IPS DF 6.9 (cell line): Measurements from ENCODE around the gene SUCLG2.

Experiments
- DNase-seq: peaks from one replicate; pipeline ENCODE4 v3.0.0-alpha.2; 2013; ENCODE audit warnings: low read depth, low spot score
- H3K27ac ChIP-seq: one replicate; pipeline ENCODE4 v1.5.1; 2013; ENCODE audit warnings: low read length, control low read depth
- H3K27me3 ChIP-seq: 2 replicates; pipeline ENCODE4 v1.6.1; 2013; ENCODE audit warnings: mild to moderate bottlenecking, low read length; ENCODE audit not compliant: control insufficient read depth, insufficient read depth
- H3K36me3 ChIP-seq: 2 replicates; pipeline ENCODE4 v1.6.1; 2013; ENCODE audit warnings: low read length; ENCODE audit not compliant: control insufficient read depth, insufficient read depth
- H3K4me1 ChIP-seq: 2 replicates; pipeline ENCODE4 v1.6.1; 2013; ENCODE audit warnings: low read length; ENCODE audit not compliant: control insufficient read depth, insufficient read depth
- H3K4me3 ChIP-seq: 2 replicates; pipeline ENCODE4 v1.5.1; 2013; ENCODE audit warnings: mild to moderate bottlenecking, low read length
- H3K9me3 ChIP-seq: 2 replicates; pipeline ENCODE4 v1.6.1; 2013; ENCODE audit warnings: low read length, inconsistent platforms; ENCODE audit not compliant: control insufficient read depth, insufficient read depth
- WGBS: extraction: QIAGEN DNeasy Blood & Tissue Kit; methylation state at CpG from one replicate; pipeline ENCODE4 v1.1.7; 2013; ENCODE audit warnings: mixed read lengths, missing lambda C conversion rate; ENCODE audit not compliant: insufficient read length, insufficient coverage; 5-methylcytosine and 5-hydroxymethylcytosine counted together

Gene SUCLG2

DNA sequence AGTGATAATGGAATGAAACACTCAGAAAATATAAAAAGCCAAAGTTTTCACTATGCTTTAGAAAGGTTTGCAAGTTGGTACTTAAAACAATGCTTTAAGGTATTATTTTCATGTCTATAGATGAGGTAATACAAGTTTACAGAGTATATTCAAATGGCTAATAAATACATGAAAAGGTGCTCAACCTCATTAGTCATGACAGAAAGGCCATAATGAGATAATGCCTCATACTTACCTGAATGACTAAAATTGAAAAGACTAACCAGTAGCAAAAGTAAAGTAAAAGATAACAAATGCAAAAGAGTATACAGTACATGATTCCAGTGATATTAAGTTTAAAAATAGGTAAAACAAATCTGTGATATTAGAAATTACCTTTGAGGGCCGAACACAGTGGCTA lies 163.8 kb downstream of the SUCLG2 start:
- Histone ChIP-seq H3K4me1 (no peaks in the 10 kb centered on the region), H3K9me3 (no peaks in the 10 kb centered on the region), H3K36me3 (no peaks in the 10 kb centered on the region), H3K27me3 (no peaks in the 10 kb centered on the region), H3K27ac (no peak overlapping the region), H3K4me3 (no peak overlapping the region)
- no CpG with 5 or more reads among the region's 1 CpG for WGBS
- DNase-seq = no peak

DNA sequence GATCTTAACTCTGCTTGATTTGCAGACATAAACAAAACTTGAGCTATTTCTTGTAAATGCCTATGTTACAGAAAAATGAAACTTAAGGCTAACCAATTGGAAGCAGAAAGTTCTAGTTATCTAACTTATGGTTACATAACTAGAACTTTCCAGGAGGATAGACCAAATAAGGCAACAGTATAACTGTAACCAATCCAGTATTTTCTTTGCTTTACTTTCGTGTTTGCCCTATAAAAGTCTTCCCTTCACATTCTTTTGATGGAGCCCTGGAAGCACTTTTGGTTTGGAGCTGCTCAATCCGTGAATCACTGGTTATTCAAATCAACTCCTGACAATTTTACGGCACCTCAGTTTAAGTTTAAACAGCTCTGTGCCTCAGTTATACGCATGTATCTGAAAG lies 164.6 kb downstream of the SUCLG2 start:
- H3K4me3 ChIP-seq = no peak overlapping the region
- H3K27ac ChIP-seq = no peak overlapping the region
- H3K4me1 ChIP-seq = no peaks in the 10 kb centered on the region
- DNase-seq = no peak
- H3K27me3 ChIP-seq = no peaks in the 10 kb centered on the region
- H3K36me3 ChIP-seq = no peaks in the 10 kb centered on the region
- no peaks in the 10 kb centered on the region for H3K9me3 ChIP-seq
- WGBS = no CpG with 5 or more reads among the region's 4 CpGs

DNA sequence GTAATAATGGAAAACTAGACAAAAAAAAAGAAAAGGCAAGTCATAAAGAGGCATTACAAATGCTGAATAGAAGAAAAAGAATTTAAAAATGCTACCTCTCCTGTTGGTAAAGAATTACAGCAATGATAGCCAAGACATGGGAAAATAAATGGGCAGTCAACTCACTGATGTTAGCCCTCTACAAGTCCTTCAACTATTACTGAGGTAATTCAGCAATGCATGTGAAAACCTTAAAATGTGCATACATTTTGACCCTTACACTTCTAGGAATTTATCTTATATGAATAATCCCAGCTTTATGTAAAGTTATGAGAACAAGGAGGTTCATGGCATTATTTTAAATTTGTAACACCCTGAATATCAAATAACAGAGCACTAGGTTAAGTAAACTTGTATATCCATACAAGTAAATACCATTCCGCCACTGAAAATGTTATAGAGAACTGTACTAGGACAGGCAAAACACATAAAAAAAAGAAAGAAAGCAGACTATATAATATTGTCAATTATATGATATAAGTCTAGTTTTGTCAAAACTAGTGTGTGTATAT lies 166.8 kb downstream of the SUCLG2 start:
- no peak overlapping the region for H3K27ac ChIP-seq
- H3K4me1 ChIP-seq = no peaks in the 10 kb centered on the region
- H3K27me3 ChIP-seq = no peaks in the 10 kb centered on the region
- H3K4me3 ChIP-seq = no peak overlapping the region
- no peaks in the 10 kb centered on the region for H3K9me3 ChIP-seq
- no CpG with 5 or more reads among the region's 1 CpG for WGBS
- DNase-seq = no peak
- H3K36me3 ChIP-seq = no peaks in the 10 kb centered on the region

DNA sequence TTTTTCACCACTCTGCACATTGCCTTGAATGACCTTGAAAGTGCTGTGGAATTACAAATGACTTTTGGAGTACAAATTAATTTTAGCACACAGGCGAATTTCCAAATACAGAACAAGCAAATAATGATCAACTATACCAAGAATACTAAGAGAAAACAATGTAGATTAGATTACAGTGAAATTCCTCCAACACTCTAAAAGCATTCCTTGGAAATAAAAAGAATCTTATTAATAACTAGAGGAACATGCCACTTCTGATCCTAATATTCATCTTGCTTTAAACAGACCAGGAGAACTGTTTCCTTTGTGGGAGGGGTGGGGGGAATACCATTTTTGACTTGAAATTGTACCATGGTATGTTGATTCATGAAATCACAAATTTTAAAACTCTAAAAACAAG lies 167.5 kb downstream of the SUCLG2 start:
- DNase-seq = no peak
- Histone ChIP-seq H3K4me3 (no peak overlapping the region), H3K9me3 (no peaks in the 10 kb centered on the region), H3K36me3 (no peaks in the 10 kb centered on the region), H3K27me3 (no peaks in the 10 kb centered on the region), H3K27ac (no peak overlapping the region), H3K4me1 (no peaks in the 10 kb centered on the region)
- WGBS = no CpG with 5 or more reads among the region's 1 CpG

DNA sequence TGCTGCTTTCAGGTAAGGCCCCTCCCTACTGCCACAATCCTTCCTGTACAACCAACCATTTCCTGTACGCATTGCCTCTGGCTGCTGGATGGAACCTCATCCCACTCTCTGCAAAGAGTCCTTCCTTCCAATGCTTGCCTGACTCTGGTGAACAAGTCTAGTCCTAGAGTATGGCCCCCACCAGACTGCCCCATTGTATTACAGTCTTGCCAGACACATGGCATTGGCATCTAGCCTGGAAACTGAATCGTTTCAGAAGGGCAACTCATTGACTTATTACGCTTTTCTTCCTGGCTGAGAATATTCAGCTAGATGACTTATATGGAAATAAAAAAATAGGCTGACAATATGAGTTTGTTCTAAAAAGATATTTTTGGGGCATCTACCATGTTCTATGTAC lies 170.3 kb downstream of the SUCLG2 start:
- no CpG with 5 or more reads among the region's 3 CpGs for WGBS
- no peak for DNase-seq

DNA sequence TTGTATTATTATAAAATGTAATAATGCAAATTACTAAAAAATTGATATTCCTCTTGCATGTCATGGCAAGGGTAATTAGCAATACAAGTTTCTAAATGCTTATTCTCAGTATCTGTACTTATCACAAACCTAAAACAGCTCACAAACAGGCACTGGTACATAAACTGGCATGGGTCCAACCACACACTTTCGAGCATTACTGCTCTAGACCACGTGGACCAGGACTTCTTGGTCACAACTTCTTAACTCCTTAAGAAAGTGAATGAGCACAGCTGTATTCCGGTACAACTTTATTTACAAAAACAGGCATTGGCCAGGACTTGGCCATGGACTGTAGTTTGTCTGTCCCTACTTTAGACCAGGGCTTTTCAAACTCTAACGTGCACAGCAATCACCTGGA lies 173.3 kb downstream of the SUCLG2 start:
- Histone ChIP-seq H3K36me3 (no peaks in the 10 kb centered on the region), H3K4me3 (no peak overlapping the region), H3K27ac (no peak overlapping the region), H3K9me3 (no peaks in the 10 kb centered on the region), H3K4me1 (no peaks in the 10 kb centered on the region), H3K27me3 (no peaks in the 10 kb centered on the region)
- DNase-seq = no peak
- no CpG with 5 or more reads among the region's 4 CpGs for WGBS

More for the DNA sequence above, 170.3 kb downstream of the SUCLG2 start:
- H3K27ac ChIP-seq = no peak overlapping the region
- no peak overlapping the region for H3K4me3 ChIP-seq
- H3K36me3 ChIP-seq = no peaks in the 10 kb centered on the region
- no peaks in the 10 kb centered on the region for H3K4me1 ChIP-seq
- H3K9me3 ChIP-seq = no peaks in the 10 kb centered on the region
- H3K27me3 ChIP-seq = no peaks in the 10 kb centered on the region

DNA sequence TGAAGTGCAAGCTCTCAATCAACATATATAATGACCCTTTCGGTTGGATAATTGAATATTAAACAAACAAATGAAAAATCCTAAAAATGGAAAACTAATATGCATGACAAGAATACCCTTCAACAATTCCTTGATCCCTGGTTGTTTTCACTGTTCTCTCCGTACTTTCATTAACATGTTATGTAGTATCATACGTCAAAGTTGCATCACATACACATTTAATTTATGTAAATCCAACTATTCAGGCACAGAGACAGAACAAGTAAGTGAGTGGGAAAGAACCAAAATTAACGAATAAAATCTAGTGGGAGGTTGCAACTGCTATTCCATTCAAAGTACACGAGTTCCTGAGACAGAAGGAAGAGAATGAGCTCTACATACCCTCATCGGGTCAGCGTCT lies 176.0 kb downstream of the SUCLG2 start:
- no peak overlapping the region for H3K27ac ChIP-seq
- DNase-seq = no peak
- no peaks in the 10 kb centered on the region for H3K36me3 ChIP-seq
- H3K4me1 ChIP-seq = no peaks in the 10 kb centered on the region
- no peaks in the 10 kb centered on the region for H3K27me3 ChIP-seq
- H3K4me3 ChIP-seq = no peak overlapping the region
- H3K9me3 ChIP-seq = no peaks in the 10 kb centered on the region
- WGBS = no CpG with 5 or more reads among the region's 7 CpGs

DNA sequence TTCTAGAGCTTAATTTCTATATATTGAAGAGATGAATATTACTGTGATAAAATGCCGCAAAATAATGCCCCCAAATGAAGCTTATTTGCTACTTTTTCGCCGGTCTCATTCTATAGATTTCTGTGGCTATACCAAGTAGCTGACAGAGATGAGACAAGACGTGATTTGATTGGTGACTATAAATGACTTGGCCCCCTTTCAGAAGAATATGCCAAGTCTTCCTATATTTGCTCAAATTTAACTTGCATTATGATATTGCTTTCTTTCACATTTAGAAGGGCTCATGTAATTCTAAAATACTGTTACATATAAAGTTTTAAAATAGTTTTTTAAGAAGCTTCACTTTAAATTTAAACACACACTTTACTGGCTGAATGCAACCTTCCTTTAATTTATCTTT lies 180.1 kb downstream of the SUCLG2 start:
- Histone ChIP-seq H3K36me3 (no peaks in the 10 kb centered on the region), H3K27me3 (no peaks in the 10 kb centered on the region), H3K9me3 (no peaks in the 10 kb centered on the region), H3K27ac (no peak overlapping the region), H3K4me1 (no peaks in the 10 kb centered on the region), H3K4me3 (no peak overlapping the region)
- WGBS = no CpG with 5 or more reads among the region's 4 CpGs
- DNase-seq = no peak

DNA sequence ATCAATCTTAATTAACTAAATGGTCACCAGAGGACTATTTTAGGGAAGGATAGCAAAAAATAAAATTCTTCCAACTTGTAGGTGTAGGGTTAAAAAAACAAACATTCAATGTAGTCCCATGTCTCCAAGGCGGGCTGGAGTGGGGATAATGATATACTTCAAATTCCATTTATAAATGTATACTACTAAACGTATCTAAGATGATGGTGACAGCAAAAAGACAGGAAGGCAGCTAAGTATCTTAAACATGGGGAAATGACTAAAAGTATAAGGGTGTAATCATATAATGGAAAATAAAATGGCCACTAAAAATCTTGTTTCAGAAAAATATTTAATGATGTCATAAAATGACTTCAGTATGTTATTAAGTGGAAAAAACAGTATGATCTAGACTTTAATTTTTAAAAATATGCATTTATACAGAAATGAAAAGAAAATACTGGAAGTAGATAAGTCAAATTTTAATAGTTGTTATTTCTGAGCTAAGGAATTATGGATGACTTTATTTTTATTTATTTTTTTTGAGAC lies 181.7 kb downstream of the SUCLG2 start:
- Histone ChIP-seq H3K27me3 (no peaks in the 10 kb centered on the region), H3K27ac (no peak overlapping the region), H3K36me3 (no peaks in the 10 kb centered on the region), H3K4me3 (no peak overlapping the region), H3K4me1 (no peaks in the 10 kb centered on the region), H3K9me3 (no peaks in the 10 kb centered on the region)
- DNase-seq = no peak
- no CpG with 5 or more reads among the region's 2 CpGs for WGBS

DNA sequence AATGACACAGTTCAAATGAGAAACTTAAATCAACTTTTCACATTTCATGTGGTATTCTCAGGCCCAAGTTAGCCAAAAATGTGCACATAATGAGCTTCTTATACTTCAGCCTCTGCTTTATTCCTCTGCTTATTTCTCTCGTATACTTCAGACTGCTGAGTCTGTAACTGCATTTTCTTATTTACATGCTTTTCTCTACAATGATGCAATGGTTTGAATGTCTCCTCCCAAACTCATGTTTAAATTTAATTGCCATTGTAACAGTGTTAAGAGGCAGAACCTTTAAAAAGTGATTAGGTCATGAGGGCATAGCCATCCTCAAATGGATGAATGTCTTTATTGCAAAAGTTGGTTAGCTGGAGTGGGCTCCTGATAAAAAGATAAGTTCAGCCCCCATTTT lies 184.2 kb downstream of the SUCLG2 start:
- no CpG with 5 or more reads among the region's 1 CpG for whole genome bisulfite sequencing

DNA sequence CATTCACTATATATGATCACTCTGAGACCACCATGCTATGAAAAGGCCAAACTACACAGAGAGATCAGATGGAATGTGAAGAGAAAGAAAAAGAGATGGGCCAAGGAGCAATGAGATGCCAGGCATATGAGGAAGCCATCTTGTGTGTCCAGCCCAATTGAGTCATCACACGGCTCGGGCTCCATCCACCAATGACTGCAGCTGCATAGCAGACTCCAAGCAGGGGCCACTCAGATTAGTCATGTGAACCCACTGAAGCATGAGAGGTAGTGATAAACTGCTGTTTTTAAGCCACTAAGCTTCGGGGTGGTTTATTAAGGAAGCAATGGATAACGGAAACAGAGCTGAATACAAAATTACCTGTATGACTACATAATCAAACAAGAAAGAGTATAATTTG lies 185.9 kb downstream of the SUCLG2 start:
- WGBS = no CpG with 5 or more reads among the region's 4 CpGs
- DNase-seq = no peak
- Histone ChIP-seq H3K9me3 (no peaks in the 10 kb centered on the region), H3K4me1 (no peaks in the 10 kb centered on the region), H3K36me3 (no peaks in the 10 kb centered on the region), H3K27ac (no peak overlapping the region), H3K27me3 (no peaks in the 10 kb centered on the region), H3K4me3 (no peak overlapping the region)

More for the DNA sequence above, 184.2 kb downstream of the SUCLG2 start:
- Histone ChIP-seq H3K4me3 (no peak overlapping the region), H3K9me3 (no peaks in the 10 kb centered on the region), H3K36me3 (no peaks in the 10 kb centered on the region), H3K4me1 (no peaks in the 10 kb centered on the region), H3K27me3 (no peaks in the 10 kb centered on the region), H3K27ac (no peak overlapping the region)
- no peak for DNase-seq
